Activated naive CD4-positive, alpha-beta T cell treated with anti-CD3 and anti-CD28 coated beads for 36 hours (primary cell): ENCODE measurements around the gene LOC128125822.
"Not testable (repeated sequence)": the region's sequence is repeated elsewhere in the genome, so short reads cannot be mapped to it uniquely, and the experiment has no call there.

ENCODE experiments used
- CTCF ChIA-PET: fragments of 350-600 bp; sonication (Branson Sonifier 250); formaldehyde crosslinking; loops from one replicate; lab custom pipeline; 2021; ENCODE audit warnings: antibody characterized with exemption; lab: Charles Lee
- DNase-seq: peaks from one replicate; pipeline ENCODE4 v3.0.0-alpha.2; 2020
- H3K27ac Mint-ChIP-seq: one replicate; pipeline ENCODE4 v1.8.0; 2021; ENCODE audit warnings: mild to moderate bottlenecking, mixed read lengths
- H3K27me3 Mint-ChIP-seq: one replicate; pipeline ENCODE4 v1.8.0; 2021; ENCODE audit warnings: low read depth, mixed read lengths
- H3K36me3 Mint-ChIP-seq: one replicate; pipeline ENCODE4 v1.8.0; 2021; ENCODE audit warnings: low read depth, mixed read lengths
- H3K4me1 Mint-ChIP-seq: one replicate; pipeline ENCODE4 v1.8.0; 2021; ENCODE audit warnings: low read depth, mixed read lengths
- H3K4me3 Mint-ChIP-seq: one replicate; pipeline ENCODE4 v1.8.0; 2021; ENCODE audit warnings: mild to moderate bottlenecking, moderate library complexity, mixed read lengths
- H3K9me3 Mint-ChIP-seq: one replicate; pipeline ENCODE4 v1.8.0; 2021; ENCODE audit warnings: mixed read lengths
- intact Hi-C: fragments of 100-400 bp; cut with micrococcal nuclease; formaldehyde crosslinking; loops from one replicate; pipeline ENCODE4 v1.15.1; 2023

The LOC128125822 gene

DNA sequence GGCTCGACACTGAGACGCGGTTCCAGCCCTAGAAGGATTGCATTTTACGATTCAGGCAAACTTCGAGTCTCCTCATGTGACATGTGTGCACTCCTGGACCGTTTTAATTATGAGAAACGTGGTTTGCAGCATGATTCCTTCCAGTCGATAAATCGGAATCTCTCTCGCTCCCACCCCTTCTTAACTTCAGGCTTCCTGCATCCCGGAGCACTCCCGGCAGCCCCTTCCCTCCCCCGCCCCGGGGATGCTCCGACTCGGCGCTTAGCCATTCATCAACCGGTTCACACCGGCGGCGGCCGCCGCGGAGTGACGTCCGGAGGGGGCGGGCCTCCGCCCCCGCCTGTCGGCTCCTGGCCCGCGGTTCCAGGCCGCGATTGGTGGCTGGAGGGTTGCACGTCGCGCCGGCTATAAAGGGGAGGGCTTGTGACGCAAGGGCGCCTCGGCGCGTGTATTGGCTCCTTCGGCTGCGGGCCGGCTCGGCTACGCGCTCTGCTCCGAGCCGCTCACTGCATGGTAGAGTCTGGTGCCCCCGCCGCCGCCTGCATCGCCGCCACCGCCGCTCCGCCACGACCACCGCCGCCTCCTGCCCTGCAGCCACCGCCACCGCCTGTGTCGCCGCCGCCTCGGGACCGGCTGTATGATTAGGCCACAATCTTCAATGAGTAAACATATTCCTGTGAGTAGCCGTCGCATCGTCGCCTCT, at the start of gene LOC128125822, which contains the start of gene PTP4A1:
TSS of gene LOC128125822 (plus strand) at position 437 of the 703 bp plus-strand sequence.
TSS of gene PTP4A1 (plus strand) at position 437 of the 703 bp plus-strand sequence. CDS start 4,401 bp downstream, outside the sequence.
- H3K36me3 Mint-ChIP-seq: peaks cover 24% of the 10 kb centered on the region
- no peaks in the 10 kb centered on the region for H3K27me3 Mint-ChIP-seq
- H3K4me3 Mint-ChIP-seq: peak within 1 kb of the TSS; percentile 86
- peaks cover 28% of the 10 kb centered on the region for H3K4me1 Mint-ChIP-seq
- H3K27ac Mint-ChIP-seq: peak within 1 kb of the TSS; percentile 95
- intact Hi-C loops: loop anchor here (1.0 to 5.0 kb wide), 4 partner anchors 26 to 265 kb away; partner anchors contain the start of gene PHF3
- CTCF ChIA-PET: no interaction called here
- no peaks in the 10 kb centered on the region for H3K9me3 Mint-ChIP-seq
- DNase-seq: peak; percentile 97

DNA sequence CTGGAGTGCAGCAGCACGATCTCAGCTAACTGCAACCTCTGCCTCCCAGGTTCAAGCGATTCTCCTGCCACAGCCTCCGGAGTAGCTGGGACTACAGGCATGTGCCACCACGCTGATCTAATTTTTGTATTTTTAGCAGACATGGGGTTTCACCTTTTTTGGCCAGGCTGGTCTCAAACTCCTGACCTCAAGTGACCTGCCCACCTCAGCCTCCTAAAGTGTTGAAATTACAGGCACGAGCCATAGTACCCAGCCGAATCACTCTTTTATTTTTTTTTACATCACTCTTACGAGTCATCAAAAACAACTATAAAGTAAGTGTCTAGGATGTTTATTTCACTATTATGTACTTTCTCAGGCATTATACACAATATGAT, 49.4 kb upstream of the LOC128125822 start:
- H3K27ac Mint-ChIP-seq, H3K9me3 Mint-ChIP-seq, intact Hi-C loops, CTCF ChIA-PET, DNase-seq, H3K4me3 Mint-ChIP-seq, H3K27me3 Mint-ChIP-seq, H3K36me3 Mint-ChIP-seq, H3K4me1 Mint-ChIP-seq: not testable (repeated sequence)

DNA sequence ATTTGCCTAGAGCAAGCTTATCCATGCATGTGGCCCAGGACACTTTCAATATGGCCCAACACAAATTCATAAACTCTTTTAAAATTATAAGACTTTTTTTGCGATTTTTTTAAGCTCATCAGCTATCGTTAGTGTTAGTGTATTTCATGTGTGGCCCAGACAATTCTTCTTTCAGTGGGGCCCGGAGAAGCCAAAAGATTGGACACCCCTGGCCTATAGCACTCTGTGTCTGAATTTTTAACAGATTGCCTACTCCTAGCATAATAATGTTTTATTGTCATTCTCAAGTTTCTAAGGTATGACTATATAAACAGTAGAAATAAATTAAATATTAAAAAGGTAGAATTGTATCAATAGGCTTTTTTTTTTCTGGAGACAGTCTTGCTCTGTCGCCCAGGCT, 48.6 kb upstream of the LOC128125822 start:
- Mint-ChIP-seq H3K27me3 (no peaks in the 10 kb centered on the region), H3K36me3 (no peaks in the 10 kb centered on the region), H3K4me1 (peaks cover 8% of the 10 kb centered on the region), H3K9me3 (no peaks in the 10 kb centered on the region), H3K4me3 (no peak overlapping the region), H3K27ac (no peak overlapping the region)
- intact Hi-C loops: no loop called here
- CTCF ChIA-PET: no interaction called here
- DNase-seq: no peak

DNA sequence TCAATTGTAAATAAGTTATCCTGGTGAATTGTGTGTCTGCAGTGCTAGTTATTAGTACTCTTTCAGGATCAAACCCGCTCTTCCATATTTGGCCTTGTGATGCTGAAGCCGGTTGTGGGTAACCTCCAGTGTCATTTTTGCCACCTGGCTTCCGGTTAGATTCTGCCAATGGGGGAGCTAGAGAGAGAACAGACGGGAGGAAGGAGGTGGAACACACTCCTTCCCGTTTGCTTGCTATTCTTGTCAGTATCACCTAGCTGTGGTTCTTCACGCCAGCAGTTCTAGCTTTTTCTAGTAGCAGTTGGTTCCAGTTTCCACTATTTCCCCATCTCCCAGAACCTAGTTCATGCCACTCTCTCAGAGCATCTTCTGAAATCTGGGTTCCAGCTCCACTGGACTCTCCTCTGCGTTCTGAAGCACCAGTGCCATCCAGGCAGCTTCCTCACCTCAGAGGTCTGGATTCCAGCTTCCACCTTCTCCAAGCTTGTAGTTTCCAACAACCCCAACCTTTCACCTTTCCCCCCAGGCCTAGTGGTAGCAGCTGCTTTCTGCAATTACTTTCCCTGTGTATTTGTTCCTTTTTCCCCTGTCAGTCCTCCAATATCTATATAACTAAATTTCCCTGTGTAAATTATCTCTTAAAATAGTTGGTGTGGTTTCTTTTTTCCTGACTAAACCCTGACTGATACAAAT, 46.9 kb upstream of the LOC128125822 start:
- intact Hi-C loops: no loop called here
- Mint-ChIP-seq H3K27me3 (no peaks in the 10 kb centered on the region), H3K4me3 (no peak overlapping the region), H3K36me3 (no peaks in the 10 kb centered on the region), H3K4me1 (peaks cover 7% of the 10 kb centered on the region), H3K27ac (no peak overlapping the region), H3K9me3 (no peaks in the 10 kb centered on the region)
- CTCF ChIA-PET: interaction anchor here (0.6 kb wide), 1 partner anchor 44 kb away, joined by 3 read pairs; no protein-coding TSS in a partner anchor
- no peak for DNase-seq

DNA sequence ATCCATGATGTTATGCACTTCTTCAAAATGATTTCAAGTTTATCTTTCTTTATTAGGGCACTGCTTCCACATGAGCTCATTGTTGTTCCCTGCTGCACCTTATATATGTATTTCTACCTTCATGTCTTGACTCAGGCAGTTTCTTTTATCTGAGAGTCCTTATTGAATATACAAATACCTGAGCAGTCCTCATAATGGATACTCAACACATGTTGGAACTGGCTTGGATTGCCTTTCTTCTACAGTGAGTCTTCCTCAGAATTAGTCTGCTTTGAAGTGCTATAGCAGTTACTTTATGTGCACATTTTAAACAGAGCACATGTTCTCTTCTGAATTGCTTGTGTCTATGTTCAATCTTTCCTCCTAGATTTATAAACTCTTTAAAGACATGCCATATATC, 45.3 kb upstream of the LOC128125822 start:
- peaks cover 7% of the 10 kb centered on the region for H3K4me1 Mint-ChIP-seq
- DNase-seq: no peak
- H3K36me3 Mint-ChIP-seq: no peaks in the 10 kb centered on the region
- CTCF ChIA-PET: no interaction called here
- intact Hi-C loops: no loop called here
- H3K27me3 Mint-ChIP-seq: no peaks in the 10 kb centered on the region
- no peaks in the 10 kb centered on the region for H3K9me3 Mint-ChIP-seq
- no peak overlapping the region for H3K27ac Mint-ChIP-seq
- H3K4me3 Mint-ChIP-seq: no peak overlapping the region

DNA sequence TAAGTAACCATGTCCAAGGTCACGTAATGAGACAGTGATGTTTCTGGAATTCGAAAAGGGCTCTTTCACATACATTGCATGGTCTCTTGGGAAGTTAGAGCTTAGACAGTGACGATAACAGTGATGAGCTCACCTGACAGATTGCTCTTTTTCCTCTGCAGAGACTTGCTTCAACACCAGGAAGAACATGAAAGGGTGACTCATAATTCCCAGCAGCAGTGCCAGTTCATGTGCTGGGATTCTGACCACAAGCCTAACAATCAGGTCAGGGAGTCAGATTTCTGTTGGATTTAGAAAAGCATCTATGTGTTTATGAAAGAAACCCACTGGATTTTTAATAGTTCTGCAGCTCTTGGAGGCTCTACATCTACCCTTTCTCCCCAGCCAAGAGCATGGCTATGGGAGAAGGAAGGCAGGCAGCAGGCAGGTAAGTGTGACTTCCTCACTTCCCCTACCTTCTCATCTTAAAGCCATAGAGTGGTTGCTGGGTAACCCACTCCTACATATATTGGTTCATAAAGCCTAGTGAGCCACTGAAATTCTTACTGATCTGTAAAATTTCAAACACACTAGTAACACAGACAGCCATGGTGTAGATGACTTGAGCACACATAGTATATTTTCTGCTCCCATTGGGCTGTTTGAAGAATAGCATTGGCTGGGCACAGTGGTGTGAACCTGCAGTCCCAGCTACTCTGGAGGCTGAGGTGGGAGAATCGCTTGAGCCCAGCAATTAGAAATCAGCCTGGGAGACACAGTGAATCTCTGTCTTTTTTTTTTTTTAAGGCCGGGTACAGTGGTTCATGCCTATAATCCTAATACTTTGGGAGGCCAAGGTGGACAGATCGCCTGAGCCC, 44.4 kb upstream of the LOC128125822 start:
- Mint-ChIP-seq H3K4me1 (peaks cover 7% of the 10 kb centered on the region), H3K27ac (no peak overlapping the region), H3K27me3 (no peaks in the 10 kb centered on the region), H3K9me3 (no peaks in the 10 kb centered on the region), H3K4me3 (no peak overlapping the region), H3K36me3 (no peaks in the 10 kb centered on the region)
- peak; percentile 12 for DNase-seq
- CTCF ChIA-PET: no interaction called here
- intact Hi-C loops: no loop called here

DNA sequence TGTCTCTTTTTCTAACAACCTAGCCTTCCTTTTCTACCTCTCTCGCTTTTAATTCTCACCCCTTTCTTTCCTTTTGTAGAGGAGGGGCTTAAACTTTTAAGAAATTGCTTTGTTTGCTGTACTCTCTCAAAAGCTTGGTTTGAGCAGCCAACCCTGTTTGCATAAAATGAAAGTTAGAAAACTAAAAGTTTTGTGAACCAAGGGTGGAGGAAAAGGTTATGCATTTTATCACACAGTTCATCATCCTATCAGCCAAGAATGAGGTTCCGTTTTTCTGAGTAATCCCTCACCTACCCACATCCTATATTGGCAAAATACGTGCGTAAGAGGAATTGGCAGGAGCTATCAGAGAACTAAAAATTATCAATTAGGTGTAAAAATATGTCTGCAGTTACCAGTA, 42.8 kb upstream of the LOC128125822 start:
- CTCF ChIA-PET: no interaction called here
- Mint-ChIP-seq H3K4me3 (no peak overlapping the region), H3K27me3 (no peaks in the 10 kb centered on the region), H3K4me1 (peaks cover 7% of the 10 kb centered on the region), H3K36me3 (no peaks in the 10 kb centered on the region), H3K27ac (peak overlapping the region; percentile 54), H3K9me3 (no peaks in the 10 kb centered on the region)
- no peak for DNase-seq
- intact Hi-C loops: loop anchor here (1.0 kb wide), 1 partner anchor 42 kb away; no protein-coding TSS in a partner anchor

DNA sequence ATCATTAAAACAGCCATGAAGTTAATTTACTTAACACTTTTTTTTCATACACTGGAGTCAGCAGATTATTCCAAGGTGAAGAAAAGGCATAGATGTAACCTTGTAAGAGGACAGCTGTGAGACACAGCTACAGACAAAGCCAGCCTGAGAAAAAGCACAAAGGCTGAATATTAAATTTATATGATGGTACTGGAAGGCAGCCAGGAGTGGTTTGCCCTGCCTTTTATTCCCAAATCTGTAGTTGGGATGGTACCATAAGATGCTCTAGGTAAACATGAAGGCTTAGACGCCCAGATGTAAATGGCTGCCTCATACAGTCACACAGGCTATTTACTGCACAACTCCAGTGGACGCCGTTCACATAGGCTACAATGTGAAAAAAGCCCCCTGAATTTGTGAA, 42.1 kb upstream of the LOC128125822 start:
- intact Hi-C loops: no loop called here
- no peak overlapping the region for H3K4me3 Mint-ChIP-seq
- H3K27me3 Mint-ChIP-seq: no peaks in the 10 kb centered on the region
- CTCF ChIA-PET: no interaction called here
- H3K27ac Mint-ChIP-seq: no peak overlapping the region
- H3K4me1 Mint-ChIP-seq: peaks cover 7% of the 10 kb centered on the region
- H3K9me3 Mint-ChIP-seq: no peaks in the 10 kb centered on the region
- H3K36me3 Mint-ChIP-seq: no peaks in the 10 kb centered on the region
- no peak for DNase-seq

DNA sequence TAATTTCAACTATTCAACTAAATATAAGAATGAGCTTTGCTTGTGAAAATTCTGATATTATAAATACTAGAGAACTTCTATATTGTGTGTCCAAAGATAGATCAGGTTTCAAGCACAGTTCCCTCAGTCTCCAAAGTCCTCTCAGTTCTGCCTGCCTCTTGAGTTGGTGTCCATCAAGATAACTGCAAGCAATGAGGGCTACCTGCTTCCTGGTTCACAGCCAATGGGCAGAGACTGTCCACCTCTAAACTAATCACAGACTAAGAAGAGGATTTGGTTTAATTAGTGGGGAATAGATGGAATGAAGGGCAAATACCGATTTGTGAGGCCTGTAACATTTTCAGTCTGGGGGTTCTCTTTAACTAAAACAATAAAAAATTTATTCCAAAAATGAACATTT, 41.3 kb upstream of the LOC128125822 start:
- H3K9me3 Mint-ChIP-seq: no peaks in the 10 kb centered on the region
- peaks cover 7% of the 10 kb centered on the region for H3K4me1 Mint-ChIP-seq
- no peaks in the 10 kb centered on the region for H3K36me3 Mint-ChIP-seq
- H3K27ac Mint-ChIP-seq: no peak overlapping the region
- H3K4me3 Mint-ChIP-seq: no peak overlapping the region
- intact Hi-C loops: no loop called here
- H3K27me3 Mint-ChIP-seq: no peaks in the 10 kb centered on the region
- DNase-seq: no peak
- CTCF ChIA-PET: interaction anchor here (0.6 kb wide), 1 partner anchor 43 kb away, joined by 4 read pairs; no protein-coding TSS in a partner anchor

DNA sequence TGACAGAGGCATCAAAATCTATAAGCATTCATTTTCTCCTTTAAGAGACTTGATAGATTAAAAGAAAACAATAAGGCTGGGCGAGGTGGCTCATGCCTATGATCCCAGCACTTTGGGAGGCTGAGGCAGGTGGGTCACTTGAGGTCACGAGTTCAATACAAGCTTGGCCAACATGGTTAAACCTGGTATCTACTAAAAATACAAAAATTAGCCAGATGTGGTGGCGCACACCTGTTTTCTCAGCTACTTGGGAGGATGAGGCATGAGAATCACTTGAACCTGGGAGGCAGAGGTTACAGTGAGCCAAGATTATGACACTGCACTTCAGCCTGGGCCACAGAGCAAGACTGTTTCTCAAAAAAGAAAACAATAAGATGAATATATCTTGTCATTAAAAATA, 39.3 kb upstream of the LOC128125822 start:
- Mint-ChIP-seq H3K36me3 (no peaks in the 10 kb centered on the region), H3K27ac (no peak overlapping the region), H3K27me3 (no peaks in the 10 kb centered on the region), H3K4me1 (peaks cover 7% of the 10 kb centered on the region), H3K4me3 (no peak overlapping the region), H3K9me3 (no peaks in the 10 kb centered on the region)
- no peak for DNase-seq
- intact Hi-C loops: no loop called here
- CTCF ChIA-PET: interaction anchor here (0.8 kb wide), 1 partner anchor 55 kb away, joined by 4 read pairs; no protein-coding TSS in a partner anchor

DNA sequence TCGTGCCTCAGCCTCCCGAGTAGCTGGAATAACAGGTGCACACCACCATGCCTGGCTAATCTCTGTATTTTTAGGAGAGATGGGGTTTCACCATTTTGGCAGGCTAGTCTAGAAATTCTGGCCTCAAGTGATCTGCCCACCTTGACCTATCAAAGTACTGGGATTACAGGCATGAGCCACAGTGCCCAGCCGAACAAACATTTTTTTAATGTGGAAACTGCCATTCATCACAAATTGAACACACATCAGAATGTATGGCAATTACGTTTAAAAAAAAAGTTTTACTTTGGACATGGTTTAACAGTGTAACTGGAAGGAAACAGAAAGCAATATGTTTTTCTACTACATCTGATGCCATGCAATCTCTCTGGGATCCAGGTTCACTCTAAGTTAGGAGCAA, 38.3 kb upstream of the LOC128125822 start:
- no peak overlapping the region for H3K27ac Mint-ChIP-seq
- intact Hi-C loops: no loop called here
- H3K27me3 Mint-ChIP-seq: no peaks in the 10 kb centered on the region
- no peak for DNase-seq
- peaks cover 4% of the 10 kb centered on the region for H3K4me1 Mint-ChIP-seq
- H3K4me3 Mint-ChIP-seq: no peak overlapping the region
- H3K36me3 Mint-ChIP-seq: no peaks in the 10 kb centered on the region
- CTCF ChIA-PET: no interaction called here
- no peaks in the 10 kb centered on the region for H3K9me3 Mint-ChIP-seq
